IPS DF 19.7 (cell line): ENCODE data around the gene R3HDM4.

ENCODE experiments used
- DNase-seq: peaks from one replicate; pipeline ENCODE4 v3.0.0-alpha.2; 2013; ENCODE audit warnings: low read depth, low spot score

The R3HDM4 gene

GRCh38 chr19:929891-930258, 16.9 kb upstream of the R3HDM4 start:
- DNase-seq: no peak

GRCh38 chr19:929203-929890, 16.3 kb upstream of the R3HDM4 start:
- no peak for DNase-seq

GRCh38 chr19:928471-929202, 15.6 kb upstream of the R3HDM4 start:
- no peak for DNase-seq

- no peak for DNase-seq
These were observed 14.9 kb upstream of the R3HDM4 start for GRCh38 chr19:927780-928401.

GRCh38 chr19:927351-927779, 14.3 kb upstream of the R3HDM4 start:
- no peak for DNase-seq

GRCh38 chr19:926589-927350, 13.8 kb upstream of the R3HDM4 start:
- no peak for DNase-seq

GRCh38 chr19:926323-926588, 13.2 kb upstream of the R3HDM4 start:
- no peak for DNase-seq

GRCh38 chr19:925526-926322, 12.7 kb upstream of the R3HDM4 start, which contains the start of gene ARID3A:
ARID3A (plus strand) TSS chr19:926035; CDS start chr19:929529, 3,494 bp downstream.
- DNase-seq: no peak

- peak; percentile 81 for DNase-seq
These were observed 12.1 kb upstream of the R3HDM4 start for GRCh38 chr19:925087-925525.

GRCh38 chr19:924553-925086, 11.6 kb upstream of the R3HDM4 start:
- DNase-seq: no peak

GRCh38 chr19:920051-920864, 7.2 kb upstream of the R3HDM4 start:
- DNase-seq: no peak

GRCh38 chr19:919199-920050, 6.4 kb upstream of the R3HDM4 start:
- DNase-seq: no peak

- no peak for DNase-seq
These were observed 5.6 kb upstream of the R3HDM4 start for GRCh38 chr19:918481-919198.

GRCh38 chr19:918152-918437, 5.1 kb upstream of the R3HDM4 start:
- DNase-seq: no peak

GRCh38 chr19:917323-918151, 4.5 kb upstream of the R3HDM4 start, which contains the start of gene KISS1R:
KISS1R (plus strand) TSS chr19:917333; CDS start chr19:917503, 170 bp downstream.
- no peak for DNase-seq

- no peak for DNase-seq
These were observed 3.8 kb upstream of the R3HDM4 start for GRCh38 chr19:916645-917322.
